ENCODE measurements around the gene UROC1.

Gene UROC1

DNA sequence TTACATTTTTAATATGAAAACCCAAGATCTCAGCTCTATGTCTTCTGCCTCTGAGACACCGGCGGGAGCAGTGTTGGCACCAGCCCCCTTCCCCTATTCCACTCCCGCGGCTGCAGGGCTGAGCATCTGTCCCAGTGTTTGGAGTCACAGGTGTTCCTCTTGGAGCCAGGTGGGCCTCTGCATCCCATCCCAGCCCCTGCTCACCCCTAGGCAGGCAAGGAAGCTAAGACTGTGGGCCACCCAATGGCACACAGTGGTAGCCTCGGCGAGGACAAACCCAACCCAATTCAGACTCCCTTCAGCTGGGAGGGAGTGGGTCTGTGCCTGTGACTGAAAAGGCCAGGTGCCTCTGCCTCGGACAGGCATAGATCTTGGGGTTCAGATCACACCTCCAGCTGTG is 9.4 kb upstream of the UROC1 start:
- Histone ChIP-seq H3K27me3 (ENCODE audit: insufficient read depth, low read length) (peaks cover 34% of the 10 kb centered on the region), H3K4me1 (ENCODE audit: insufficient read depth, low read length) (no peaks in the 10 kb centered on the region), H3K9me3 (ENCODE audit: insufficient read depth, low read depth, low read length) (no peaks in the 10 kb centered on the region), H3K36me3 (ENCODE audit: insufficient read depth, low read depth, low read length) (no peaks in the 10 kb centered on the region), H3K9ac (ENCODE audit: low read depth, low read length) (no peak overlapping the region), H3K27ac (ENCODE audit: low read length) (no peak overlapping the region), H3K4me3 (ENCODE audit: low read length) (no peak overlapping the region)

DNA sequence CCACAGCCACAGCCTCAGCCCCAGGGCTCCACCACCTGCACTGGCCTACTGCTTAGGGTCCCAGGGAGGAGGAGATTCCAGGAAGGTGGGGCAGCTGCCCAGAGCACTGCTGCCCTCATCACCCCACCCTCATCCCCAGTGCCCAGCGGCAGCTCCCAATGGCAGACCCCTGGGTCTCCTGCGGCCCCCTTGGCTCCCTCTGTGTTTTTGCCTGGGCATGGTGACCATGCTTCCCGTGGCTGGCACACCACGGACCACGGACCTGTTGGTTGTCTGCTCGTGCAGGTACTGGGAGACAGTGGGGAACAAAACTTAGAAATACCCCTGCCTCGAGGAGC is 9.1 kb upstream of the UROC1 start:
- H3K4me3 ChIP-seq (ENCODE audit: low read length) = no peak overlapping the region
- no peaks in the 10 kb centered on the region for H3K9me3 ChIP-seq (ENCODE audit: insufficient read depth, low read depth, low read length)
- H3K27me3 ChIP-seq (ENCODE audit: insufficient read depth, low read length) = peaks cover 34% of the 10 kb centered on the region
- H3K36me3 ChIP-seq (ENCODE audit: insufficient read depth, low read depth, low read length) = no peaks in the 10 kb centered on the region
- H3K4me1 ChIP-seq (ENCODE audit: insufficient read depth, low read length) = no peaks in the 10 kb centered on the region
- H3K27ac ChIP-seq (ENCODE audit: low read length) = no peak overlapping the region
- H3K9ac ChIP-seq (ENCODE audit: low read depth, low read length) = no peak overlapping the region

DNA sequence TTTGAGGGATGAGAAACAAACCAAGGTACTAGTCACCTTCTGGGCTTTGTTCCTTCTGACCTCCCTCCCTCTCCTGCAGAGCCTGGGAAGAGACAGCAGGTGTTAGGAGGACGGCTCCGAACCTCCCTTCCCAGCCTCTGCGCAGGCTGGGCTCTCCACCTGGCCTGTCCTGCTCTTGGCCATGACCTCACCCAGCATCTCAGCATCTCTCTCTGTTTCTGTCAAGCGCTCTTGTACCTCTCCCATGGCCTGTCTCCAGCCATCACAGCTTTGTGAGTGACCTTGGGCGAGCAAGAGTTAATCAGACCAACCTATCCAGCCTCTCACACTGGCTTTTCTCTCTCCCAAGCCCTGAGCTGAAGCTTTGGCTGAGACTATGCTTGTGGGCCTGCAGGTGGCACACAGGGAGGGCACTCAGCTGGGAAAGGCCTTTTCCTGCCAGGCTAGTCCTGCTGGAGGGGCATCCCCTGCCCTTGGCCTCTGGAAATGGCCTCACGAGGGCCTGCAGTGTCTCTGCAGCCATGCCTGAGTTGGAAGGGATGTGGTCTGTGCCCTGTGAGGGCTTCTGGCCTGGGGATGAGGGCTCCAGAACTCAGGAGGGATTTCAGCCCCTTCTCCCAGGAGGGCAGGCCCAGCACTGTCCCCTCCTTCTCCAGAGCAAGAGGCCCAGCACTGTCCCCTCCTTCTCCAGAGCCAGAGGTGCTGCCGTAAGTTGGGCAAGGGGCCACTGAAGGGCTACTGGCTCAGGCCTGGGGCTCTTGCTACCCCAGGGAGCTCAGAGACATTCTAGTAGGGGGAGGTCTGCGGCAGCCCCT is 8.5 kb upstream of the UROC1 start:
- H3K4me3 ChIP-seq (ENCODE audit: low read length) = no peak overlapping the region
- H3K9ac ChIP-seq (ENCODE audit: low read depth, low read length) = no peak overlapping the region
- no peaks in the 10 kb centered on the region for H3K36me3 ChIP-seq (ENCODE audit: insufficient read depth, low read depth, low read length)

DNA sequence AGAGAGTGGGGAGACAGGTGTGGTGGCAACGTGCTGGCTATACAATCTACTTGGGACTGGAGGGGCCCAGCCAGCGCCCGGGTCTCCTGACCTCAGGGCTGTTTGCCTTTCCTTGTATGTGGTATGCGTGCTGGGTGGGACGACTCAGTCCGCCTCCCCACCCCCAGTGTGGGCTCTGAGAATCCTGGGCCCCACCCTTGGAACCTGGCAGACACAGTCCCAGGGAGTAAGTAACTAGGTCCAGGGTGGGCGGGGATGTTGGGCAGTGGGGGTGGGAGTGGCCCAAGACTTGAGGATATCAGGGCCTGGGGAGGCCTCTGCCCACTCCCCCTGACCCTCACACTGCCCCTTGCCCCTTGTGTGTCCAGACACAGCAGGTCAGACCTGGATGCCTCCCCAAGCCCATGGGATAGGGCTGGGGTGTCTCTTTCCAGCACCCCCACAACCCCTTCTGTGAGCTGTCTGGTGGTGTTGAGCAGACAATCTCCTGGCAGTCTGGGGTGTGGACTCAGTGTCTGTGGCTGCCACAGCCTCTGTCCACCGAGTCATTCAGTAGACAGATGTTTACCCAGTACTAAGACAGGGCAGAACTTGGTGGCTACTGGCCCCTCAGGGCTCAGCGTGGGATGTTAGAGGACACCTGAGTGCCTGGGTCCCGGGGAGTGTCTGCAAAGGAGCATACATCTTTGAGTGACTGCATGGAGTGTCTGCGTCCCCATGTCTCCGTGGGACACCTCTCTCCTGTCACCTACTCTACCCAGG is 7.7 kb upstream of the UROC1 start:
- no peak overlapping the region for H3K9ac ChIP-seq (ENCODE audit: low read depth, low read length)

More for the DNA sequence above, 8.5 kb upstream of the UROC1 start:
- peaks cover 34% of the 10 kb centered on the region for H3K27me3 ChIP-seq (ENCODE audit: insufficient read depth, low read length)
- no peak overlapping the region for H3K27ac ChIP-seq (ENCODE audit: low read length)
- H3K9me3 ChIP-seq (ENCODE audit: insufficient read depth, low read depth, low read length) = no peaks in the 10 kb centered on the region
- no peaks in the 10 kb centered on the region for H3K4me1 ChIP-seq (ENCODE audit: insufficient read depth, low read length)

DNA sequence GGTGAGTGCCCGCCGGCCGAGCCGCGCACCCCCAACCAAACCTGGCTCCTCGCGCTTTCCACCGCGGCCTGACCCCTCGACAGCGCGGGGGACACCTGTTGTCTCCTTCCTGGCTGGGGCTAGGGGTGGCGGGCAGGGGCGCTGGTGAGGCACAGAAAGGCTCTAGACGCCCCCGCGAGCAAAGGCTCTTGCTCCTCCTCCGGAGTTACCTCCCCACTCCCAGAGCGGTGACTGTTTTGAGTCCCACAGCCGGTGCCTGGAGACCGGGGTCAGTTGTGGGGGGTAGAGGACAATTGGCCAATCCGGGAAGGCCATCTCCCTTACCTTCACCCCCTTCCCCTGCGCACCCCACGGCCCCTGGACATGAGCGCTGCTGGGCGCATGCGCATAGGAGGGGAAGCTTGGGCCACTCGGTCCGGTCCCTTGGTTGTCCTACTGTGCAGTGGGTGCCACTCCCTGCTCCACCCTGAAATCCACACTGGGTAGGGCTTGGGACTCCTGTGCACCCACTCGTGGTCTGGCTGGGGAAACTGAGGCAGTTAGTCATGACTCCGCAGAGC is 6.9 kb upstream of the UROC1 start:
- Histone ChIP-seq H3K4me3 (ENCODE audit: low read length) (peak overlapping the region; percentile 77; the same call in 1 of the 2 replicates), H3K27me3 (ENCODE audit: insufficient read depth, low read length) (peaks cover 34% of the 10 kb centered on the region), H3K9me3 (ENCODE audit: insufficient read depth, low read depth, low read length) (no peaks in the 10 kb centered on the region), H3K27ac (ENCODE audit: low read length) (no peak overlapping the region), H3K4me1 (ENCODE audit: insufficient read depth, low read length) (no peaks in the 10 kb centered on the region), H3K36me3 (ENCODE audit: insufficient read depth, low read depth, low read length) (no peaks in the 10 kb centered on the region), H3K9ac (ENCODE audit: low read depth, low read length) (peak overlapping the region; percentile 59; the same call in 1 of the 2 replicates)

More for the DNA sequence above, 7.7 kb upstream of the UROC1 start:
- Histone ChIP-seq H3K27me3 (ENCODE audit: insufficient read depth, low read length) (peaks cover 34% of the 10 kb centered on the region), H3K4me3 (ENCODE audit: low read length) (0 out of 2 replicates have a peak overlapping the region, but pooled peaks have one; percentile 77), H3K36me3 (ENCODE audit: insufficient read depth, low read depth, low read length) (no peaks in the 10 kb centered on the region), H3K27ac (ENCODE audit: low read length) (no peak overlapping the region), H3K9me3 (ENCODE audit: insufficient read depth, low read depth, low read length) (no peaks in the 10 kb centered on the region), H3K4me1 (ENCODE audit: insufficient read depth, low read length) (no peaks in the 10 kb centered on the region)

DNA sequence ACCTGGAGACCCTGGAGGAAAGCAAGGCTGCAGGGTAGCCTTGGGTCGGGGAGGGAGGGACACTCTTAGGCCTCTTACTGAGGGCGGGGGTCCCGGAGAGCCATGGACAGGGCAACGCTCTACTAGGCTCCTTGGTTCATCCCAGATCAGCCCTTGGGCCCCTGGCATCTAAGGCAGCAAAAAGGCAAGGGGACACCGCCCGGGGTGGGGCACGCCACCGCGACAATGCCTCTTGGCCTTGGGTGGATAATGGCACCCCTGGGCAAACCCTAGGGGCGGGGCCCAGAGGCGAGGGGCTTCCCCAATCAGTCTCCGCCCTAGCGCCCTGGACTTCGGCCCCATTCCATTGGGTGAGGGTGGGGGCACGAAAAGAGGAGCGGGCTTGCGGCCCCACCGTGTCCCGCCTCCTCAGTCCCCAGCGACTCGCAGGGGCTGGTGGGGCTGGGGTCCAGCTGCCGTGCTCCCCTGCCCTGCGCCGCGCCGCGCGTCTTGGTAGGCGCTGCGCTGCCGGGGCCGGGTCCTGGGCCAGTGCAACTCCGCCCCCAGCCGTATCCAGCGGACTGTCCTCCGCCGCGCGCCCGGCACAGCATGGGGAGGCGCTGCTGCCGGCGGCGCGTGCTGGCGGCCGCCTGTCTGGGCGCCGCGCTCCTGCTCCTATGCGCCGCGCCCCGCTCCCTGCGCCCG is 6.3 kb upstream of the UROC1 start, which contains the start of gene CHST13:
CHST13 (plus strand) TSS at position 411 of the 684 bp plus-strand sequence; CDS start at position 589, 178 bp downstream.
- Histone ChIP-seq H3K36me3 (ENCODE audit: insufficient read depth, low read depth, low read length) (no peaks in the 10 kb centered on the region), H3K27ac (ENCODE audit: low read length) (no peak within 1 kb of the TSS), H3K9ac (ENCODE audit: low read depth, low read length) (peak within 1 kb of the TSS; percentile 59; the same call in 1 of the 2 replicates), H3K27me3 (ENCODE audit: insufficient read depth, low read length) (peaks cover 34% of the 10 kb centered on the region), H3K9me3 (ENCODE audit: insufficient read depth, low read depth, low read length) (no peaks in the 10 kb centered on the region), H3K4me3 (ENCODE audit: low read length) (peak within 1 kb of the TSS; percentile 77; the same call in 1 of the 2 replicates), H3K4me1 (ENCODE audit: insufficient read depth, low read length) (no peaks in the 10 kb centered on the region)

DNA sequence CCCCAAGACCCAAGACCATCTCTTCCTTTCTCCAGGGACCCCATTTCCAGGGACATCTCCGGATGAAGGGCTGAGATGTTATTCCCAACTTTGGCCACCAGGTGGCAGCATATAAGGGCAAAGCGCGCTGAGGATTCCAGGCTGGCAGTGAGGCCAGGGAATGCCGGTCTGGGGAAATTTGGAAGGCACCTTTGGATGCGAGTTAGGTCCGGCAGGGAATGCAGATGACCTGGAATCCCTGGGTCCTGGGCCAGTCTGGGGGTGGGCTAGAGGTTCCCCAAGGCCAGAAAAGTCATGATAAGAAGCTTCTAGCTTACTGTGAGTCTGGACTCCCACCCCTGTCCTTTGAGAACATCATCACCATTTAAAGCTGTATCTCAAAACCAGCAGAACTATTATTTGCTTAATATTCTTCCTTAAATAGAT is 4.8 kb upstream of the UROC1 start:
- peaks cover 34% of the 10 kb centered on the region for H3K27me3 ChIP-seq (ENCODE audit: insufficient read depth, low read length)
- H3K27ac ChIP-seq (ENCODE audit: low read length) = no peak overlapping the region
- H3K9ac ChIP-seq (ENCODE audit: low read depth, low read length) = no peak overlapping the region
- no peak overlapping the region for H3K4me3 ChIP-seq (ENCODE audit: low read length)
- no peaks in the 10 kb centered on the region for H3K9me3 ChIP-seq (ENCODE audit: insufficient read depth, low read depth, low read length)
- no peaks in the 10 kb centered on the region for H3K4me1 ChIP-seq (ENCODE audit: insufficient read depth, low read length)
- H3K36me3 ChIP-seq (ENCODE audit: insufficient read depth, low read depth, low read length) = no peaks in the 10 kb centered on the region

DNA sequence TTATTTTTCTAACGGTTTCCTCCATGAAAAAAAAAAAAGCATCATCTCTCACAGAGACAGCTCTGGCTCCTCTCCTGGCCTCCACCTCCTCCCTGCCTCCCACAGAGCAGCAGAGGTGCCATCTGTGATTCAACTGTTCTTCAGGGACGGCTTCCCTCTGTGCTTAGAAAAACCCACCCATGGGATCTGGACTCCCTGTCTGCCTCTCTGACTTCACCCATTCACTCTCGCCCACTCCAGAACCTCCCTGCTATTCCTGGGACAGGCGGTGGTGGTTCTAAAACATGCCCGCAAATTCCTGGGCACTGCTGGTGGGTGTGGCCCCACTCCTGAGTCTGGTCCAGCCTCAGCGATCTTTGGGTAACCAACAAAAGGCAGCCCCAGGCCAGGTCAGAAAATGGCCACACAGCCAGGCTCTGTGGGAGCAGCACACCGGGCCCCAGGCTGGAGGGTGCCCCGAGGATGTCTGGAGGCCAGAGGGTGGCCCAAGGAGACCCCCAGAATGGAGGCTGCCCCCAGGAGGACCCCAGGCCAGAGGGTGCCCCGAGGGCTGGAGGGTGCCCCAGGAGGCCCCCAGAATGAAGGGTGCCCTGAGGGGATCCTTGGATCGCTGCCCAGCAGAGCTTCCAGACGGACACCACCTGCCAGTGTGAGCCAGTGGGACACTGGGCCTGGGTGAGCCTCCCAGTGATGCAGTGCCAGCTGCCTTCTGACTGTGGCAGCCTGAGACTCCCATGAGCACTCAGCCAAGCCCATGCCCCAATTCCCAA is 3.7 kb upstream of the UROC1 start:
- Histone ChIP-seq H3K4me3 (ENCODE audit: low read length) (no peak overlapping the region), H3K4me1 (ENCODE audit: insufficient read depth, low read length) (no peaks in the 10 kb centered on the region), H3K9me3 (ENCODE audit: insufficient read depth, low read depth, low read length) (no peaks in the 10 kb centered on the region), H3K36me3 (ENCODE audit: insufficient read depth, low read depth, low read length) (no peaks in the 10 kb centered on the region), H3K9ac (ENCODE audit: low read depth, low read length) (no peak overlapping the region), H3K27me3 (ENCODE audit: insufficient read depth, low read length) (peaks cover 34% of the 10 kb centered on the region), H3K27ac (ENCODE audit: low read length) (no peak overlapping the region)

DNA sequence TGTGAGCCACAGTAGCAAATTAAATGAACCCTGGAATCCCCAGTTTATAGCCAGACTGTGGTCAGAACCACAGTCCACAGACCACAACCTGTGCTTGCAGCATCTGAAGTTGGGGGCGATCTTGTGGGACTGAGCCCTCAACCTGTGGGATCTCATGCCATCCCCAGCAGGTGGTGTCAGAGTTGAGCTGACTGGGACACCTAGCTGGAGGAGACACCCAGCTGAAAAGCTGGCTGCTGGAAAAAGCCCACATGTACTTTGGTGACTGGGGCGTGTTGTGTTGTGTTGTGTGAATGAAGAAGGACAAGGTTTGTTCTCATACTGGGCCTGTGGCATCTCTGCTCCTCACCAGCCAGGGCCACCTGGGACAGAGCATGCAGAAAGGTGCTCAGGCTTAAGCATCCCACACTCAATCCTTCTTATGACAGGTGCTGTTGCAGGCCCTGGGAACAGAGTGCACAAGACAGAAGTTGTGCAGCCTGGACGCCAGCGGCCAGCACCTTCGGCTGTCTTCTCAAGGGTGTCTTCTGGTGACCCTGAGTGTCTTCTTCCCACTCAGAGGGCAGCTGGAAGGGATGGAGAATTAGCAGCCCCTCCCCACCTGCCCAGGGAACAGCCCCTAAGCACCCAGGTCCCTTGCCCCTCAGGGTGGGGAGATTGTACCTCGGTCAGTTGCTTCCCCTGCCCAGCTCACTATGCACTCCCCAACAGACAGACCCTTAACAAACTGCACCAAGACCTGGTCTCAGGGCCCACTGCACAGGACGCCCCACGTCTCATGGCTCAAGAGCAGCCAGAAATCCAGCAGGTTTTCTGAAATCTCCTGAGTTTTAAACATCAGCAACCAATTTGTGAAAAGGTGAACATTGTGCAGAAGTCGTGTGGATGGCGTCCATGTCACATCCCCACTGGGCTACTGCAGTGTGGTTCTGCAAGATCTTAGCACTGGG is 2.2 kb upstream of the UROC1 start:
- Histone ChIP-seq H3K9me3 (ENCODE audit: insufficient read depth, low read depth, low read length) (no peaks in the 10 kb centered on the region), H3K27ac (ENCODE audit: low read length) (no peak overlapping the region), H3K4me3 (ENCODE audit: low read length) (no peak overlapping the region), H3K27me3 (ENCODE audit: insufficient read depth, low read length) (peaks cover 22% of the 10 kb centered on the region), H3K36me3 (ENCODE audit: insufficient read depth, low read depth, low read length) (no peaks in the 10 kb centered on the region), H3K9ac (ENCODE audit: low read depth, low read length) (no peak overlapping the region), H3K4me1 (ENCODE audit: insufficient read depth, low read length) (no peaks in the 10 kb centered on the region)

DNA sequence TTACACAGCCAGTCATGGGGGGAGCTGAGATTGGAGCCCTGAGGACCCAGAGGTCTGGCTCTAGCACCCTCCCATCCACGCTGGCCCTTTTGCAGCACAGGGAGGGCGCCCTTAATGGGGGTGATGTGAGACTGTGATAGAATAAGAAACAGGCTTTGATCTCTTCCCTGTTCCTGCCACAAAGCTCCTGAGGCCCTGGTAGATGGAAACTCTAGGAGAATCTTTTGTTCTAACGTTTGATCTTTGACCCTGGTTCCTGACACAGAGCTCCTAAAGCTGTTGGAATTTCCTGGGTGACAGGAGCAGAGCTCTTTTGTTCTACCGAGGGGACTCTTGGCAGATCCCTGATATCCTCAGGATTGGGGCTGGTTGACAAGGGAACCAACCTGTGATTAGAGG is 1.2 kb upstream of the UROC1 start:
- no peaks in the 10 kb centered on the region for H3K4me1 ChIP-seq (ENCODE audit: insufficient read depth, low read length)
- no peaks in the 10 kb centered on the region for H3K36me3 ChIP-seq (ENCODE audit: insufficient read depth, low read depth, low read length)
- H3K4me3 ChIP-seq (ENCODE audit: low read length) = no peak overlapping the region
- H3K27me3 ChIP-seq (ENCODE audit: insufficient read depth, low read length) = peaks cover 15% of the 10 kb centered on the region
- H3K9me3 ChIP-seq (ENCODE audit: insufficient read depth, low read depth, low read length) = no peaks in the 10 kb centered on the region
- no peak overlapping the region for H3K27ac ChIP-seq (ENCODE audit: low read length)
- no peak overlapping the region for H3K9ac ChIP-seq (ENCODE audit: low read depth, low read length)
